HG02852 (cell line): ENCODE results near the gene FRMD5.

ENCODE experiments used
- ATAC-seq: cut with Tn5 transposase; IDR thresholded peaks from one replicate; pipeline ENCODE4 v1.9.1; 2021; ENCODE audit warnings: mild to moderate bottlenecking, moderate library complexity; ENCODE audit not compliant: unreplicated experiment

Gene FRMD5

DNA sequence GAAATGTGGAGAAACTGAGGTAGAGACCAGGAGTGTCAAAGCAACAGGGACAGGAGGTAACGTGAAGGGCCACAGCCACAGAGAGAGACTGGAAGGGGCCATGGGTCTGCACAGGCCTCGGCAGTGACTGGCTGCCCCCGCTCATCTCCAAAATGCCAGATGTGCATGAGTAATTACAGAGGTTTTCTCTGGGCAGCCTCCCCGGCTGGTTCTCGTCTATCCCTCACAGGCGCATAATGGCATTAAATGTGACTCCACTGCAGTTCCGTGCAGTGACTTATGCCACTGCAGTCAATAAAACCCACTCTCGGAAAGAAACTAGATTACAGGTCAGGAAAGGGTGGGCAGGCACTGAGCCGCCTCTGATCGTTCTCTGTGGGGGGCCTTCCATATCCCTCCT is 293.6 kb downstream of the FRMD5 start:
- ATAC-seq = no peak

DNA sequence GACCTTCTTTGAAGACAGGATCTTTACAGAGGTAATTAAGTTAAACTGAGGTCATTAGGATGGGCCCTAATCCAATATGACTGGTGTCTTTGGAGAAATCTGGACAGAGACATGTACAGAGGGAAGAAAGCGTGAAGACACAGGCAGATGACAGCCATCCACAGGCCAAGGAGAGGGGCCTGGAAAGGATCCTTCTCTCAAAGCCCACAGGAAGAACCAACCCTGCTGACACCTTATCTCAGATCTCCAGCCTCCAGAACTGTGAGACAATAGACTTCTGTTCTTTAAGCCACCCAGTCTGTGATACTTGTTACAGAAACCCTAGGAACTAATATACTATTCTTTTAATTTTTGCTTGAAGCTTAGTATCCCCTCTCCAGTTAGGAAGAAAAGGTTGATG is 294.1 kb downstream of the FRMD5 start:
- no peak for ATAC-seq

DNA sequence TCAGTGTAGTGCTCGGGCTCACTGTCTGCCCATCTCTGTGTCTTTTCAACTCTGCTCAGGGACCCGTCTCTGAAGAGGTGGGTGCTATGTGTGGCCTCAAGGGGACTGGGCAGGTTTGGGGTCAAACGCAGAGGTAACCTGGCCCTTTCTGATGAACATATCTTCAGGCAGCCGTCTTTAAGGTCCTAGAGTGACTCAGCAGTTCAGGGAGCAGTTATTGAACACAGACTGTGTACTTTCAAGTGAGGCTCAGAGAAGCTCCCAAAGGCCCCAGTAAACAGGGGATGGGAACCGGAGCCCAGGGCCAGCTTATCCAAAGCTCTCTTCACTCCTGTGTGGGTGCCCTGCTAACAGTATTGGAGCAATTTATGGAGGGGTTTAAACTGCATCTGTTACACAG is 295.1 kb downstream of the FRMD5 start:
- ATAC-seq = no peak

DNA sequence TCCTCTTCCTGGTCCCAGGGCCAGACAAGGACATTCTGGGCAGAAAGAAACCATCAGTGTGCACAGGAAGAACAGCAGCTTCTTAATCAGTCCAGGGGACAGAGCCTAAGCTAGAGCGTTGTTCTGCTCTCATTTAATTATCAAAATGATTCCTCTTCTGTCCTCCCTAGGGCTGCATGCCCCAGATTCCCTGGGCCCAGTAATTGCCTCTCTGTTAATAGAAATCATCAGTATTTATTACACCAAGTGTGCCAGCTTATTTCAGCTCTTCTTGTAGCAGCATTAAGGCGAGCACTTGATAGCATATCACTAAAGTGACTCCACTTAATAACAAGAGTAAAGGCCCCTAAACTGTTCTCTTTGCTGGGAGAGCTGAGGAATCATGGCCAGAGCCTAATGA is 296.2 kb downstream of the FRMD5 start:
- ATAC-seq = no peak

DNA sequence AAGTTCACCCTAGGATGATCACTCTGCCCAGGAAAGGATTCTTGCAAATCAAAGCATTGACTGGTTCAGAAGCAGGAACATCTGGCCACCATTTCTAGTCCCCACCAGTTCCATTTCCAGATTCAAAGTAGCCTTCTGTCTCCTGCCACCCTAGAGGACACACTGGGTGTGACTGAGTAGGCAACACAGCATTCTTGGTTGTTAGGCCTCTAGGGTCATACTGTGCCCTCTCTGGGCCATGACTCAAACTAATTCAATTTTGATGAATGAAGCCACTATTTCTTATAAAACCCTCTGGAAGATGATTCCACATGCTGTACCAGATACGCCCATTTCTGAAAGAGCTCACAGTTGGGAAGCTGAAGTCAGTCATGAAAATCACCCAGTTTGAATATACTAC is 298.5 kb downstream of the FRMD5 start:
- no peak for ATAC-seq

DNA sequence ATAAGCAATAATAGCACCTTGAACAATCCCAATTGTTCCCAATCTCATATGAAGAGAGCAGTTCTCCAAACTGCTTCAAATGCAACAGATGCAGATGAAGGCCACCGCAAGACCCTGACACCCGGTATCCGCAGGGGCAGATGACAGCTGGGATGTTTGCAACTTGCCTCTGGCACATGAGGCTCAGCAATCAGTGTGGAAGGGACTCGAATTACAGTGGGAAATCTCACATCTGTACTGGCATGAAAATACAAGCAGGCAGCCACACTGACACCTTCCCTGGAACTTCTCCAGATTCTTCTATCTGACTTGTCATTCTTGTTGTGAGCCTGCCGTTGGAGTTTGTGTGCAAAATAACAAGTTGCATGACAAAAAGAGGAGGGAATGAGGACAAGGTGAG is 299.5 kb downstream of the FRMD5 start:
- no peak for ATAC-seq

DNA sequence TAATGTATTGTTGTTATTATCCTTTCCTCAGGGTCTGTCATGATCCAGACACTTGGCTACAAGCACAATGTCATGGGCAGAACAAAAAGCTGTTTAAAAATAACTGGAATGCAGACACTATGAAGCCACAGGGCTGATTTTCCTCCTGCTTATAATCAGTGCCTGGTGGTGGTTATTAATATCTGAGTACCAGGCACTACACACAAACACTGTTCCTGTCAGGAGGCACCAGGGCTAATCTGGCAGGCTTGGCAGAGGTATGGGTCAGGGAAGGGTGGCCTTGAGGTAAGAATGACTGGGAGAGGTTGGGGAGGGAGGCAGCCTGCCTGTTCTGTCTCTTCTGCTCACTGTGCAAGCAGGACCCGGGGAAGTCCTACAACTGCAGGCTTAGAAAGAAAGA is 301.1 kb downstream of the FRMD5 start:
- no peak for ATAC-seq

DNA sequence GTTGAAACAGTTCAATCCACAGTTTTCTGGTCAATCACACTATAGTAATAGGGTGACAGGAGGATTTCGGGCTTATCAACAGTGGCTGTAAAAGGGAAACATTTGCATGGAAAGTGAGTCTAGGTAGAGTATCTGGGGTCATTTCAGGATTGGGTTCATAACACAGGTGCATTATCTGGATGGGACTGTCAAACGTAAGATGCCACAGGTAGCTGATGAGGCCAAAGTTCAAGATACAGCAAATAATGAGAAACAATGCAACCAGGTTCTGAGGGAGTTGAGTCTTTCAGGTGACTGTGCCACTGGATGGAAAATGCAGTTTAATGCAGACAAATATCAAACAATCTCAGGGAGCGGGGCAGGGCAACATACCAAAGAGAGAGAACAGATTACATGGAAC is 306.0 kb downstream of the FRMD5 start:
- ATAC-seq = no peak

DNA sequence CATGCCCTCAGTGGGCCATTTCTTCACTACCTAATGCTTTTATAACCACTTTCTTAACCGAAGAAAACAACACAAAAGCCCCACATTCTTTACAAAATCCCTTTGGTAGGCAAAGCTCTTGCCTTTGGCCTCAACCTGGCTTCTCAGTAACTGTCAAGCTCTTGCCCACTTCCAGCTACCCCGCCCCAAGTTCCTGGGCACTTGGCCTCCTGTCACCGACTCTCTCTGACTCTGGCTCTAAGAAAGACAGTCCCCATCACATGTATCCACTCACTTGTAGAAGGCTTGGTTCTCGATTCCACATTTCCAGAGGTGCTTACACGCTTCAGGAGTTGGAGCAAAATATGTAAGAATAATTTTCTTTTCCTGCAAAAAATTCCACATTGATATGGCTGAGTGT is 307.2 kb downstream of the FRMD5 start:
- no peak for ATAC-seq

DNA sequence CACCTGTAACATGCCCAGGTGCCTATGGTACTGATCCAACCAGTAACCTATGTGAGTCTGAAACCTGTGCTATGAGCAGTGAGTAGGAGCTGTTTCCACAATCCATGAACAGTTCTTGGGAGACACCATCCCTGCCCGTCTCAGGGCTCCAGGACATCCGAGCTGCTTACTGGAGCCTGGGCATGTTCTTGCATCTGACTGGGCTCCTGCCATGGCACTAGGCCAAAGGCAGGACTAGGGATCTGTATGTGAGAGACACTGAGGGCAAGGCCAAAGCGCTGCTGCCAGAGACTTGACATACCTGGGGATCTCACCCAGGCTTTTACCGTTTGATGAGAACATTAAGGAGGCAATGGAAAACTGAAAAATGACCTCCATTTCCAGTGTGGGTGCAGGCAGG is 308.5 kb downstream of the FRMD5 start:
- ATAC-seq = no peak

DNA sequence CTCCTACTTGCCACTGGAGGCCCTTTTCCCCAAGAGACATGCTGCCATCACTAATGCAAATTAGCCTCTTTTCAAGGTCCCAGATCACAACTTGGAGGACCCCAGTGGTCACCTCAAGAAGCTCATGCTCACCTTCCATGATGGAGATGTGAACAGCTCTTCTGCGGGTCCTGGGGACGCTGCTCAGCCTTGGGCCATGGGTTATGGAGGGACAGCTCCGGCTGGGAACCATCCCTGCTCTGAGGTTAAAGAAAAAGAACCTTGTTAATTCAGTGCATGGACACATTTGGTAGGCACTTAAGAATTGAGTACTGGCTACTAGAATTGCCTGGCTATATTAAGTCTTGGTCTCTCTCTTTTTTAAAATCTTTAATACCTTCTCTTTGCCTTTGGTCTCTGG is 311.5 kb downstream of the FRMD5 start:
- ATAC-seq = no peak

DNA sequence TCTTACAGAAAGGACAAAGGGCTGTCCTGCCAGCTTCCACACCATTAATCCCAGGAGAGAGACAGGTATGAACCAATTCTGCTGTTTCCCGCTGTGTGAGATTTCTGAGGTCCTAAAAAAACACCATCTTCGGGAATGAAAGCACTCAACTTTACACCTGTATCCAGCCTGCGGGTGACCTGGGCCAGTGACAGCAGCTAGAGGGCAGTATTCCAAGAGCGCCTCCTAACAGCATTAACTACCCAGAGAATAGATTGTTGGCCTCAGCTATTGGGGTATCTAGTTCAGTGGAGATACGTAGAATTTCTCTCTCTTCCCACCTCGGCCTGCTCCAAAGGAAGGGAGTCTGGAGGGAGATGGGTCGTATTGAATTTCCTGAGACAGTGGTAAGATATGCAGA is 313.1 kb downstream of the FRMD5 start:
- ATAC-seq = no peak

DNA sequence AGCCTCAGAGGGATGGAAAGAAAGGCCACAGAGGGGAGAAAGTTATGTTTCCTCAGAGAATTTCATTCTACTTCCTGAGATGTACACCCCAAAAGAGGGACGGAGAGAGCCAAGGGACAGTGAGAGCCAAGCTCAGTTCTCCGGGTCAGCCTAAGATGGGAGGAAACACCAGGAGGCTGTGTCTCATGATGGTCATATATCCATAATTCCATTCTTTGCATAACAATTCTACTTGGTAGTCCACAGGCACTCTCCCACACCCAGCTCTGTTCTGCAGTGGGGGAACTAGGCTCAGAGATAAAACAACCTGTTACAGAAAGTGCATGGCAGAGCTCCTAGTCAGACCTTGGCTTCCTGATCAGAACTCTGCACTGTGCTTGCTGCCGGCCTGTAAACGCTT is 313.8 kb downstream of the FRMD5 start:
- ATAC-seq = no peak

DNA sequence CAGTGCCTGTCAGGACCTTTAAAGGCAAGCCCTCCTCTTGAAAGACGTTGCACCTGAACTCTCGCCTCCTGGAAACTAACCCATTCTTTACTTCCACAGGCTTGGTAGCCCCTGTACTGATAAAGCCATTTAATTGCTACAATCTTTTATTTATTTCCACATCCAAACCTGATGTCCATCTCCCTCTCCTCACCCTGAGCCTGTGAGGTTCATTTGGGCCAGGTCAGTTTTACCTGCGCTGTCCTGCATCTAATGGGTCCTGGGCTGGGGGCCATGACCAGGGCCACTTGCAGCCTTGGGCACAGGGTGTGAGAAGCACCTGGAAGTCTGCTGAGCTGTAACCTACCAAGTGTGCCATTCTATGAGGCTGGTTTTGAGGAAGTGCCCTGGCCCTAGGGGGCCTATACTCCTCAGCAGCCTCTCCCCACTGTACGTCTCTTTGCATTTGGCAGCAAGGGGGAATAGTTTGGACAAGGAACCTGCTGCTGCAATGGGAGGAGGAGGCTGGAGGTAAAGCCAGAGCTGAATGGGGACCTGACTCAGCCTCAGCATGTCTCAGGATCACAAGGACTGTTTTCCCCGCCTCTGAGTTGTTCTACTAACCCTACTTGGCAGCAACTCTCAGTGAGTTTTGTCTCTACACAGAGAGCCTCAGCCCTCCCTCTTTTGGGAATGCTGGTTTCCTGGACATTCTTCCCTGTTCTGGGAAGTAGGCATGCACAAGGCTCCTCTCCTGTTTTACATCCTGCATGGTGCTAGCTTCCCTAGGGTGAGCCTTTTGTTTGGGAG is 314.5 kb downstream of the FRMD5 start:
- no peak for ATAC-seq

DNA sequence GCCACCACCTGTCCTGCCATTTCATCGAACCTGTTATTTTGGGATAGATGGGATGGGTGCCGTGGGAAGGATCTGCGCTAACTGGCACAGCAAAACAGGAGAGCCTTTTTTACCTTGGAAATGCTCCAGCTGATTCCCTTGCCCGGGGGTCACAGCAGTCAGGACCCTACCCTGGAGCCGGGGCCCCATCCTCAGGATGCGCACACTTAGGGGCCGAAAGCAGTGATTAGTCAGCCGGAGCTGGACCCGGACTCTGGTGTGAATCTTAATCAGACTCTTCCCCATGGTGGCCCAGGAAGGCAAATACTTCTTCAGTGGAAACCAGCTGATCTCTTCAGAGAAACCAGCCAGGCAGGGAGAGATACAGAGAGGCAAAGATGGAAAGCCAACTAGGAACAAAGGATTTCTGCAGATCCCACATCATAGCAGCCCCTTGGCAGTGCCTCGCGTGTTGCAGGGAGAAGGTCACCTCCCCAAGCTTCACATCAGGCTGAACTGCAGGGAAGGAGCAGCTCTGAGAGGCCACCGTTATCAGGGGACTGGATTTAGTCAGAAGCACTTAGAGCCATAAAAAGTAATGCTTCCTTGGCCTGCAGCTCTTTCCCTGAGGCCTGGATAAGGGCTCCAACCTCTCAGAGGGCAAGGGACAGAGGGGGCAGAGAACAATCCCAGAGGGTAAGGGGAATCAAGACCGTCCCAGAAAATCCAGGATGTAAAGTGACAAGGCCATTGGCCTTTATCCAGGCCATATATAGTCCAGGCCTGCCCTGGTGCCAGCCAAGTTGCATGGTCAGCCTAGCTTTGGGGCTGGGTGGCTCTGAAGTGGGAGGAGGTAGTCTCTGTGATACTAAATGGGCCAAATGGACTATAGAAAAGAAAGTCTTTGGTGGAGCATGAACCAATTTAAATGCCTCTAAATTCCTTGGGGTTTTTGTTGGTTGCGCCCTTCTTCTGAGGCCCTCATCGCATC is 315.4 kb downstream of the FRMD5 start:
- no peak for ATAC-seq

DNA sequence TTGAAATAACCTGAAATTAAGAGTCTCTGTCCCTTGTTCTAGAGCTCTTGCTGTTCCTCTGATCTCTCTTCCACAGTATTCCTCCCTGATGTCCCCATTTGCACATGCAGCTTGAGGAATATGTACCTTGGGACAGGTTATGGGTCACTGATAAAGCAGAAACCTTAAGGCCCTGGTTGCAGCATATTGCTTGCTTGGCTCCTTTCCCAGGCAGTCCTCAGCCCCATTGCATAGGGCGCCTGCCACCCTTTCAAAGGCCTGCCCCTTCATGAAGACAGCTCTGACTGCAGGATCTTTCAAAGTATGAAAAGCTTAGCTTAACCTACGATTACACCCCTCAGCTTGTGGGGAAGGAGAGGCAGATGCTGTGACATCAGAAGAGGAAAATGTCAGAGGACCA is 316.6 kb downstream of the FRMD5 start:
- ATAC-seq = no peak

DNA sequence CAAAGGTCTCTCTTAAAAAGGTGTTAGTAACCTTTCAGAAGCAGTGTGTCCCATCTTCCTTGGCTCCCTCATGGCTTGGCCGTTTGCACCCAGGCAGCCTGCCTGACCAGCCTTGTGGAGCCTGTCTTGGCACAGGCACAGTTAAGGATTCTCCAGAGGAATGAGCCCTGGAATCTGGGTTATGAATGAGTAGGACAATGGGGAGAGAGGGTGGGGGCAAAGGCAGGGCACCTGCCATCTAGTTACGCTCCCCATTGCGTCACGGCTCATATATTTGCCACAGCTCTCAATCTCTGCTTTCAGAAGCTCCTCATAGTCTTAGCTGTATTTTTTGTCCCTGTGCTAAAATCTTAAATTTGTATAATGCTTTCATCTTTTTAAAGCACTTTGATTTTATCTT is 317.7 kb downstream of the FRMD5 start:
- ATAC-seq = no peak

DNA sequence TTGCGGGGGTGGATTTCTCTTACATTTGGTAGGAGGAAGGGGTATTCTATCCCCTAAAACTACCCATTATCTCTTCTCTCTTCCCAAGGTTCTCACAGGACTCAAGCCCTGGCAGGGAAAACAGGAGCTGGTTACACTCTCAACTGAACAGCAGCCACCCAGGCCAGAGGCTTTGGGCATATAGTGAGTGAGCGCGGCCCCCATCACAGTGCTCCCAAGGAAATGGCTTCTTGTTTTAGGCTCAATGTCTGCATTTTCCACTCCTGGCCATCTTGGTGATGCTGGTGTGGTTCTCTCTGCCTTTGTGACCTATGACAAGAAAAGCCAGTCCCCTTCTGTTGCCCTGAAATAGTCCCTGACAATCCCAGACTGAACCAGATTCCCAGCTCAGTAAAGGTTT is 318.2 kb downstream of the FRMD5 start:
- ATAC-seq = no peak

DNA sequence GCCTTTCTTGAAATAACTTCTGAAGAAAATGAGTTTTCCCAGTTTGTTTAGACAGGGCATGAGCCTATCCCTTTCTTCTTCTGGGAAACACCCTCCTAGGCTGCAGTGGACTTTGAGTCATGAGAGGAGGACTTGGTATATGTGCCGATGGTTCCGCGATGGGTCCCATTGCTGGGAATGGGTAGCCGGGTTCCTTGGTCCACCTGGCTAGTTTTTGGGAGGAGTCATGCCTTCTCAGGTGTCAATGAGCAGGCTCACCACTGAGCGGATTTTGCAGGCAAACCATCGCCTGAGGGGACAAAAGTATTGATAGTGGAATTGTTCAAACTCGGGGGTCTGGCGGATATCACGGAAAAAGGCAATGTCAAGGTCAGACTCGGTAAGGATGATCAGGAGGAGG is 321.4 kb downstream of the FRMD5 start:
- ATAC-seq = no peak

DNA sequence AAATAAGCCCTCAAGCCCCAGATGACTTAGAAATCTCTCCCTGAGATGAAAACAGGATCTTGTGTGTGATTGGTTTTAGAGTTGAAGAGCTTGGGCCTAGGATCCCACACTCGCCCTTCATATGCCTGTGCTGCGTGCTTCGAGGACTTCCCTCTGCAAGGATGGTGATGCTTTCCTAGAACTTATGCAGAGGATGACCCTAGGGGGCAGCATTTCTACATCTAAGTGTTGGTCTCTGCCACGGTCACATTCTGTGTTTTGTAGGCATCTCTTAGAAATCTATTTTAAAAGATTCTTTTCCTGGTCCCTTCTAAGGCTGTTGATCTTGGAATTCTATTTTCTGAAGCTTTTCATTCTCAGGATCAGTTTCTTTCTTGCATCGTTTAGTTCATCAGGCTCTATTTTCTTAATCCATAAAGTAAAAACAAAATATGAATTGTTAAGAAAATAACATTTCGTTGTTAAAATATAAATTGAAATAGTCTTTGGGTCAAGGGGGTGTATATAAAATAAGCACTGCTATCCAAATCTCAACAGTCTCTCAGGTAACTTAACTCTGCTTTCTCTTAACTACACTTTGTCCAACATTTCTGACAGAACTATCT is 322.6 kb downstream of the FRMD5 start:
- no peak for ATAC-seq

DNA sequence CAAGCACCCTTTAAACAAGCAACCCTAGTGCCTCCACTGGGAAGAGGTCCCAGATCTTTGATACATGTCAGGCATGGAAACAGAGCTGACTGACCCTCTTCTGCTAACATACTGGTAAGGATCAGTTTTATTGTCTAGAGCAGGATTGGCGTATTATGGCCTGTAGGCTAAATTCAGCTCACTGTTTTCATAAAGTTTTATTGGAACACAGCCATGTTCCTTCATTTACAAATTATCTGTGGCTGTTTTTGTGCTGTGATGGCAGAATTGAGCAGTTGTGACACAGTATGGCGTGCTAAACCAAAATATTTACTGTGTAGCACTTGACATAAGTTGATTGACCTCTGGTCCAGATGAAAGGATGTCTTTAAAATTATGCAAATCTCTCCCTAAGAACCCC is 323.2 kb downstream of the FRMD5 start:
- no peak for ATAC-seq

DNA sequence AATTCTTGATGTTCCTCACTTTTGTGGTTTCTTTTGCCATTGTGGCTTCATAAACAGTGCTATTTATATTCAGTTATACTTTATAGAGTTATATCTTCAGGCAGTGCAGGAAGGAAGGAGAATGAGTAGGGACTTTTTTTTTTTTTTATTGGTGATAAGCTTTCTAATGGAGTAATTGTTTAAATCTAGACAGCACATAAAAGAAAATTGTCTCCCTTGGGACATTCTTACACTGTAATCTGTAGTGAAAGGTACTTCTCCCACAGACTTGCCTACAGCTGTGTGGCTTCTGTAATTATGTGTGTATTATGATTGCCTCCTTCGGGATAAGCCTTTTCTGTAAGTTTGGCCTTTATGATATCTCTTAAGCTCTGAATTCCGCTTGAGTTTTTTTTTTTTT is 326.7 kb downstream of the FRMD5 start:
- no peak for ATAC-seq
